ENCODE data around the gene CDH4. TPM values are rescaled to one million over a fixed set of nuclear protein-coding genes. Genes with fewer than 3 reads are reported as not detected.
"Not testable (repeated sequence)": the region's sequence is repeated elsewhere in the genome, so short reads cannot be mapped to it uniquely, and the experiment has no call there.

The CDH4 gene
- total and polyA plus RNA-seq, 2 donors, result 0.04 to 0.42 TPM

DNA sequence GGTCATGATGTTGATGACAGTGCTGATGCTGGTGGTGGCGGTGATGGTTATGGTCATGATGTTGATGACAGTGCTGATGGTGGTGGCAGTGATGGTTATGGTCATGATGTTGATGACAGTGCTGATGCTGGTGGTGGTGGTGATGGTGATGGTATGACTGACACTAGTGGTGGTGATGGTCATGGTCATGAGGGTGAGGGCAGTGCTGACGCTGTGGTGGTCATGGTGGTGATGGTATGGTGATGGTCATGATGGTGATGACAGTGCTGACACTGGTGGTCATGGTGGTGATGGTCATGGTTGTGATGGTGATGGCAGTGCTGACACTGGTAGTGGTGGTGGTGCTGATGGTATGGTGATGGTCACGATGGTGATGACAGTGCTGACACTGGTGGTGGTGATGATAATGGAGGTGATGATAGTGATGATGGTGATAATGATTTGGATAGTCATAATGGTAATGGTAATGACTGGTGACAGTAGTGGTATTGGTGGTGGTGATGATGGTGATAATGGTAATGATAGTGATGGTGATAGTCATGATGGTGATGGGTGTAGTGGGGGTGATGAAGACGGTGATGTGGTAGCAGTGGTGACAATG, 206.2 kb downstream of the CDH4 start:
- Histone ChIP-seq H3K4me3 (ENCODE audit: low read depth, low read length) (no peak overlapping the region), H3K4me1 (ENCODE audit: insufficient read depth) (no peaks in the 10 kb centered on the region), H3K36me3 (ENCODE audit: insufficient read depth) (no peaks in the 10 kb centered on the region), H3K27ac (ENCODE audit: low read depth) (no peak overlapping the region)
- DNase-seq (ENCODE audit: extremely low spot score), result no peak
- WGBS, result 87% methylated on average over 4 of the region's 4 CpGs

DNA sequence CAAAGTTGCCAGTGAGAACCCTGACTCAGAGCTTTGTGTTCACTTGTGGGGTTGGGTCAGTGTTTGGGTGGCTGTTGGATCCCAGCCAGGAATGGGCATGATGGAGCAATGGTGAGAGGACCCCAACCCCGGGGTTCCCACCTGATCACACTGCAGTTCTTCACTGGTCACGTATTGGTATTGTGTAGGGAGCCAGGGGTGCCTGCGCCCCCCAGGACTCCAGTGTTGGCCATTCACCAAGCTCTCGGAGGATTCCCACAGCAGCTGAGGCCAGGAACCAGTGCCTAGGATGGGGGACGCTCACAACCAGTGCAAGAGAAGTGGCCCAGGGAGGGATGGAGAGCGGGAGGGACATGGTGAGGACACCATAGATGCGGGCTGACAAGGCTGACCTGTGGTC, 207.2 kb downstream of the CDH4 start:
- no peaks in the 10 kb centered on the region for H3K36me3 ChIP-seq (ENCODE audit: insufficient read depth)
- H3K4me3 ChIP-seq (ENCODE audit: low read depth, low read length), result no peak overlapping the region
- no peak overlapping the region for H3K27ac ChIP-seq (ENCODE audit: low read depth)
- DNase-seq (ENCODE audit: extremely low spot score), result no peak
- 85% methylated on average over 7 of the region's 7 CpGs for WGBS
- H3K4me1 ChIP-seq (ENCODE audit: insufficient read depth), result no peaks in the 10 kb centered on the region

DNA sequence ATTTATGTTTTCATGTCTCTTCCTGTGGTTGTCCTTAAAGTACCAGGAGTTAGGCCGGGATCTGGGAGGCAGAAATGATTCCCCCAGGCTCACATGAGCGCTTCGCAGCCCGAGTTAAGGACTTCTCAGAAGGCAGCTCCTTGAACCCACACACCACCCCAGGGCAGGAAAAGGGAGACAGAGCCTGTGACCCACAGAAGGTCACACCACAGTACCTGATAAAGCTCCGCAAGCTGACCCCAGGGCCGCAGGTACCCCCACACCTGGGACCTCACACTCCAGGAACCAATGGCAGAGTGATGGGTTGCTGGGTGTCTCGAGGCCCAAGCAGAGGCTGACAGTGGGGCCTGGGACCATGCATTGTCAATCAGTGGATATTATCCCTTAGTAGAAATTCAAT, 207.6 kb downstream of the CDH4 start:
- no peak overlapping the region for H3K4me3 ChIP-seq (ENCODE audit: low read depth, low read length)
- DNase-seq (ENCODE audit: extremely low spot score), result no peak
- 83% methylated on average over 7 of the region's 7 CpGs for WGBS
- H3K27ac ChIP-seq (ENCODE audit: low read depth), result no peak overlapping the region
- no peaks in the 10 kb centered on the region for H3K36me3 ChIP-seq (ENCODE audit: insufficient read depth)
- H3K4me1 ChIP-seq (ENCODE audit: insufficient read depth), result no peaks in the 10 kb centered on the region

- WGBS, result 68% methylated on average over 11 of the region's 11 CpGs
- H3K27ac ChIP-seq (ENCODE audit: low read depth), result no peak overlapping the region
- DNase-seq (ENCODE audit: extremely low spot score), result no peak
- H3K36me3 ChIP-seq (ENCODE audit: insufficient read depth), result no peaks in the 10 kb centered on the region
- H3K4me3 ChIP-seq (ENCODE audit: low read depth, low read length), result no peak overlapping the region
- H3K4me1 ChIP-seq (ENCODE audit: insufficient read depth), result no peaks in the 10 kb centered on the region
These were observed 208.4 kb downstream of the CDH4 start for GRCh38 chr20:61460261-61461052.

GRCh38 chr20:61461461-61461860, 209.4 kb downstream of the CDH4 start:
- DNase-seq (ENCODE audit: extremely low spot score), result no peak
- WGBS, result 80% methylated on average over 12 of the region's 12 CpGs

DNA sequence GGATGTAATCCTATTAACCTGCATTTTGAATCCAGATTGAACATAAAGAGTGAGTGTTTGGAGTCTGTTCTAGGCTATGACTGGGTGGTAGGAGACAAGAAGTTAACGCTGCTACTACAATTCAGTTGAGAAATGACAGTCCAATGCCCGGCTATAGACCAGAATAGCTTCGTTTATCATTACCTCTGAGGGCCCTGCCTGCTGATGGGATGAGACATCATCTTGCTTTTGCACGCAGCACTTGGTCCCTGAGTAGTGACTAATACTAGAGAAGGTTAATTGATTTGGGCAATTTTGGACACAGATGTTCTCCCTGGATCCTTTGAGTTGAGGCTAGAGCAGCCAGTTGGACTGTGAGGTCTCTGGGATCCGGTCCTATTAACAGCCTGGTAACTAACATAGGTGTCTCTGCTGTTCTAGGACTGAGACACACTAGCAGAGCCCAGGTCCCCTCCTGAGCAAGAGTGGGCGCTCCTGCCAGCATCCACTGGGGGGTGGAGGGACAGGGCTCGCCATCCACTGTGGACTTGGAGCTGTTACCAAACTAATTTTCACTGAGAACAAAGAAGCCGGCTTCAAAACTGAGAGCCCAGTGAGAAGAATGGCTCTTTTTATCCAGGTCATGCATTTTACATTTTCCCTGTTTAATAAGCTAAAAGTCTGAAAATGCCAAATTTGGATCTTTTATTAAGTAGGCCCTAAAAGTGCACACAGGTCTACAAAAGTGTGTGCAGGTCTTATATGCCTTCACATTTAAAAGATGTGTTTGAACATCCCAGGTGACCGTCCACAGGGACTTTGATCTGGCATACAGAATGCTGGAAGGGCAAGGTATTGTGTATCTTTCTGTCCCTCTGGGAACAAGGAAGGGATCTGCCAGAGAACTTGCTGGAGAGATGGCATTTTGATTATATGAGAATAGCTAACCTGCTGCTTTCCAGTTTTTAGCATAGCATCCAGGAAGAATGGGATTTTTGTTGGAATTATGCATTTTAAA, 212.5 kb downstream of the CDH4 start:
- H3K27ac ChIP-seq (ENCODE audit: low read depth), result no peak overlapping the region
- WGBS, result 79% methylated on average over 9 of the region's 9 CpGs
- no peak overlapping the region for H3K4me3 ChIP-seq (ENCODE audit: low read depth, low read length)
- no peak for DNase-seq (ENCODE audit: extremely low spot score)
- H3K36me3 ChIP-seq (ENCODE audit: insufficient read depth), result no peaks in the 10 kb centered on the region
- H3K4me1 ChIP-seq (ENCODE audit: insufficient read depth), result no peaks in the 10 kb centered on the region

More at GRCh38 chr20:61461461-61461860, 209.4 kb downstream of the CDH4 start:
- H3K4me1 ChIP-seq (ENCODE audit: insufficient read depth), result no peaks in the 10 kb centered on the region
- no peak overlapping the region for H3K27ac ChIP-seq (ENCODE audit: low read depth)
- no peak overlapping the region for H3K4me3 ChIP-seq (ENCODE audit: low read depth, low read length)
- H3K36me3 ChIP-seq (ENCODE audit: insufficient read depth), result no peaks in the 10 kb centered on the region

DNA sequence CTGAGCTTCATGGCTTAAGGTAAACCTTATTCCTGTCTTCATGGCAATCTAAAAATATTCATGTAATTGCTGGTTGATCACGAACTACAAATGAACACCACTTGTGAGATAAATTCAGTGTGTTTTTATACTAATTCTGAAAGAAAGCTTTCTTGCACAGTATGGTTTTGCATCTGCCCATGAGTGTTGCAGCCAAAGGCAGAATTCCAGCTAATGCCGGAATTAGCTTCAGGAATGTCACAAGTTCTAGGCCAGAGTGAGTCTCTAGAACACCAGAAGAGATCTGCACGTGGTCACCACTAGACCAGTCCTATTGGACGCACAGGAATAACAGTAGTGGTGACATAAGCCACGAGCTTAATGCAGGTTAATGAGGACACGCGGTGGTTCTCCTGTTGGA, 223.7 kb downstream of the CDH4 start:
- Histone ChIP-seq H3K36me3 (ENCODE audit: insufficient read depth) (no peaks in the 10 kb centered on the region), H3K27ac (ENCODE audit: low read depth) (no peak overlapping the region), H3K4me3 (ENCODE audit: low read depth, low read length) (no peak overlapping the region), H3K4me1 (ENCODE audit: insufficient read depth) (no peaks in the 10 kb centered on the region)
- DNase-seq (ENCODE audit: extremely low spot score), result no peak
- WGBS, result 77% methylated on average over 7 of the region's 7 CpGs

- H3K36me3 ChIP-seq (ENCODE audit: insufficient read depth), result no peaks in the 10 kb centered on the region
- H3K27ac ChIP-seq (ENCODE audit: low read depth), result no peak overlapping the region
- DNase-seq (ENCODE audit: extremely low spot score), result no peak
- H3K4me1 ChIP-seq (ENCODE audit: insufficient read depth), result no peaks in the 10 kb centered on the region
- WGBS, result 74% methylated on average over 12 of the region's 12 CpGs
- no peak overlapping the region for H3K4me3 ChIP-seq (ENCODE audit: low read depth, low read length)
These were observed 224.9 kb downstream of the CDH4 start for GRCh38 chr20:61476956-61477355.

DNA sequence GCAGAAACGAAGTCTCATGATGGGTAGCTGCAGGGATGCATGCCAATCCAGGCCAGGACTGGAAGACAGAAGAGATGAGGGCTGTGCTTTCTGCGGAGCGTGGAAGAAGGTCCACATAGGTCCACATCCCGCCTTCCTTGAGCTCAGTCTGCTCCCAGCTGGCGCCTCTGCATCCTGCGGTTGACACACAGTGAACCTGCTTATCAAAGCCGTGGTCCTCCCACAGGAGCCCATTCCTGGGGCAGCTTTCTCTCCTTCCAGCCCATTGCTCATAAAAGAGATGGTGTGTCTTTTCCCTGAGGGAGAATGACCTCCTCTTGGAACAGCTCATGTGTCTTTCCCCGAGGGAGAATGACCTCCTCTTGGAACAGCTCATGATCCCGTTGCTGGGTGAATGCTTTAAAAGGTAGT, 225.4 kb downstream of the CDH4 start:
- Histone ChIP-seq H3K4me3 (ENCODE audit: low read depth, low read length) (no peak overlapping the region), H3K36me3 (ENCODE audit: insufficient read depth) (no peaks in the 10 kb centered on the region), H3K4me1 (ENCODE audit: insufficient read depth) (no peaks in the 10 kb centered on the region), H3K27ac (ENCODE audit: low read depth) (no peak overlapping the region)
- no peak for DNase-seq (ENCODE audit: extremely low spot score)
- WGBS, result 77% methylated on average over 9 of the region's 9 CpGs

- 66% methylated on average over 9 of the region's 9 CpGs for WGBS
- no peak overlapping the region for H3K4me3 ChIP-seq (ENCODE audit: low read depth, low read length)
- no peaks in the 10 kb centered on the region for H3K4me1 ChIP-seq (ENCODE audit: insufficient read depth)
- no peaks in the 10 kb centered on the region for H3K36me3 ChIP-seq (ENCODE audit: insufficient read depth)
- no peak overlapping the region for H3K27ac ChIP-seq (ENCODE audit: low read depth)
- DNase-seq (ENCODE audit: extremely low spot score), result no peak
These were observed 226.0 kb downstream of the CDH4 start for GRCh38 chr20:61478094-61478493.

- H3K27ac ChIP-seq (ENCODE audit: low read depth), result no peak overlapping the region
- H3K4me1 ChIP-seq (ENCODE audit: insufficient read depth), result no peaks in the 10 kb centered on the region
- no peaks in the 10 kb centered on the region for H3K36me3 ChIP-seq (ENCODE audit: insufficient read depth)
- 83% methylated on average over 13 of the region's 13 CpGs for WGBS
- DNase-seq (ENCODE audit: extremely low spot score), result no peak
- no peak overlapping the region for H3K4me3 ChIP-seq (ENCODE audit: low read depth, low read length)
These were observed 226.7 kb downstream of the CDH4 start for GRCh38 chr20:61478611-61479305.

- H3K36me3 ChIP-seq (ENCODE audit: insufficient read depth); H3K4me3 ChIP-seq (ENCODE audit: low read depth, low read length); DNase-seq (ENCODE audit: extremely low spot score); H3K4me1 ChIP-seq (ENCODE audit: insufficient read depth); H3K27ac ChIP-seq (ENCODE audit: low read depth): not testable (repeated sequence)
- 92% methylated on average over 4 of the region's 4 CpGs for WGBS
These were observed 227.4 kb downstream of the CDH4 start for GRCh38 chr20:61479433-61479832.

DNA sequence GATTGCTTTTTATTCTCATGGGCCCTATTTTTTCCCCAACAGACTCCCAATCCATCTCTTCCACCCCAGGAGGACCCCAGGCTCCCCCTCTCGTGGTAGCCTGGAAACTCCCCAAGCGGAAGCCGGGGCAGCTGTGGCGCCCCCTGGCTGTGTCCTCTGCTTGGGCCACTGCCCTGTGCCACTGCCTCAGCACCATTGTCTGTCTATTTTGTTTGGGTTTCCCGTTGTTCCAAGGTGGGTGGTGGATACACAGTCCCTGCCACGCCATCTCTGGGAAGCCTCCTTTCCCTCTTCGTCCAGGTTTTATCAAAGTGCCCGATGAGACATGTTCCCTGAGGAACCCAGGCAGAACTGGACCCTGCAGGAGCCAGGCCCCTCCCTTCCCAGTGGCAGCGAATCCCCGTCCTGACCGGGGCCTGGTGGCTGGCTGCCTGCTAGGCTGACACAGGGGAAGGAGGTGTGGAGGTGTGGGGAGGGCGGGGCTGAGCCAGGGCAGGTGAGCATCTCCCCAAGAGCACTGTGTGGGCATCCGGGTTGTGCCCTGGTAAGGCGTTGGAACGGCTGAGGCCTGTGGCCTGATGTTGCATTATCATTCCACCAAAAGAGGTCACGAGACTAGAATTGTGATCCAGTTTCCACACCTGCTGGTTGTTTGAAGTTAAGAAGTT, 228.2 kb downstream of the CDH4 start:
- no peaks in the 10 kb centered on the region for H3K4me1 ChIP-seq (ENCODE audit: insufficient read depth)
- WGBS, result 87% methylated on average over 16 of the region's 16 CpGs
- no peaks in the 10 kb centered on the region for H3K36me3 ChIP-seq (ENCODE audit: insufficient read depth)
- no peak overlapping the region for H3K4me3 ChIP-seq (ENCODE audit: low read depth, low read length)
- no peak overlapping the region for H3K27ac ChIP-seq (ENCODE audit: low read depth)
- no peak for DNase-seq (ENCODE audit: extremely low spot score)

Data from urinary bladder (tissue), 4 donors.